ENCODE data around the gene DHX34.

The DHX34 gene

DNA sequence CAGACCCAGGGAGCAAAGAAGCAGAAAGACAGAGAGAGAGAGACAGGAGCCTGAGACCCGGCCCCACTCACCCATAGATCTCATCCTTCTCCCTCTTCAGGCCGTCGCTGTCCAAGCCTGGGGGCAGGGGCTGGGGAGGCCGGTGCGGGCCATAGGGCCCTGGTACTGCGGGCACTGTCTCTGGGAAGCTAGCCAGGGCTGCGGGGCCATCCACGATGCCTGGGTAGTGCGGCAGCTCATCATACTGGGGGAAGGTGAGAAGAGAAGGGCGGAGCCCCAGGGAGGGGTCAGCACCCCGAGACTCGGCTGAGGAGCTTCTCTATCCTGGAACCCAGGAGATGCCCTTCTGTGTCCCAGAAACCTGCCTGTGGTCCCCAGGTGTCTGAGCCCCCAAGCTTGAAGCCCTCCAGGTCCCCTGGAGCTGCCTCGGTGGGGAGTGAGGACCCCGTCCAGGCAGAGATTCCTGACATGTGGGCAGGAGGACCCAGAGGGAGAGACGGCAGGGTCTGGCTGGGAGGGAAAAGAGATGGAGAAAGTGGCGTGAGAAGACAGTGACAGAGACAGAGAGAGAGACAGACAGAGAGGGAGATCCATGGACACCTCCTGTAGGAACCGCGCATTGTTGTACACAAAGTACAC, 68.1 kb downstream of the DHX34 start:
- DNase-seq (ENCODE audit: low spot score), result no peak

DNA sequence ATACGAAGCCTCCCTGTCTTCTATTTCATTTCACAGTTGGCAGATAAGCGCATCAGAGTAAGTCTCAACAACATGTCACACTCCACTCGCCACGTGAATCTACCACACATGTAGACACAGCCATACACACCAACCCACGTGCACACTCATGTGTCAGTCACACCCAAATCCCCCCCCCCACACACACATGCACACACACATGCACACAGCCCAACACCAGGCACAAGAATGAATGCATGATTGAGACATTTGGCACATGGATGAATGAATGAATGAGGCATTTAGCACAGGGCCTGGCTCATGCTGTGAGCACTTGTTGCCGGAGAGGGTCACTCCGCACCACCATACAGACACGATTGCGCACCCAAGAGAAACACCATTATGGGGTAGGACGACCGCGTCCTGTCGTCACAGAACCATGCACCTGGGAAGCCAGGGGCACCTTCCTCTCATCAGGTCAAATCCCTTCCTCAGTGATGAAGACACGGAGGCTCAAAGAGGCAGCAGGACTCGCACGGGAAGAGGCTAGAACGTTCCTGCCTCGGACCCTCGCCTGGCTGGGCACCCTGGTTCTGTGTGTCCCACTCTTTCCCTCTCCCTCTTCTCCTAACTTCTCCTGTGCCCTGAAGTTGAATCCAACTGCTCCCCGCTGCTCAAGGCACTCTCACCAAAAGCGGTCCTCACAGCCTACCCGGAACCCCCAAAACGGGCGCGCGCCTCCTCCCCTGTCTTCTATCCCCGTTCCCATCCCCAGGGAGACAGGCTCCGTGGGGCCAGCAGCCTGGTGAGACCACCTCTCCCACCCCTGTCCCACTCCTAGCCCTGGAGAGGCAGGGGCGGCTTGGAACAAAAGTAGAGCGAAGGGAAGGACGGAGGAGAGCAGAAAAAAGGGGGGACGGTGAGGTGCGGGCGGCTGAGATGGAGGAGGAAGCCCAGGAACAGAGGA, 68.9 kb downstream of the DHX34 start:
- no peak for DNase-seq (ENCODE audit: low spot score)

DNA sequence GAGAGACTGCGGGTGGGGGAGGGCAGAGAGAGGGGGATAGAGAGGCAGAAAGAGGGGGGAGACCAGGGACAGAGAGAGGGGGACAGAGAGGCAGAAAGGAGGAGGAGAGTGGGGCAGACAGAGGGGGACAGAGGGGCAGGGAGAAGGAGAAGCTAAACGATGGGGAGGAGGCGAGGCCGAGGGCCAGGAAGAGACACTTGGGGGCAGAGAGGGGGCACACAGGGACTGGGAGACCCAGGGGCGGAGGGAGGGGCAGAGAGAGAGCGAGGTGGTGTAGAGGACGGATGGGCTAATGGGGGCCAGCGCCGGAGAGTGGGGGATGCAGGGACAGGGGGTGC, 69.5 kb downstream of the DHX34 start:
- DNase-seq (ENCODE audit: low spot score), result no peak

DNA sequence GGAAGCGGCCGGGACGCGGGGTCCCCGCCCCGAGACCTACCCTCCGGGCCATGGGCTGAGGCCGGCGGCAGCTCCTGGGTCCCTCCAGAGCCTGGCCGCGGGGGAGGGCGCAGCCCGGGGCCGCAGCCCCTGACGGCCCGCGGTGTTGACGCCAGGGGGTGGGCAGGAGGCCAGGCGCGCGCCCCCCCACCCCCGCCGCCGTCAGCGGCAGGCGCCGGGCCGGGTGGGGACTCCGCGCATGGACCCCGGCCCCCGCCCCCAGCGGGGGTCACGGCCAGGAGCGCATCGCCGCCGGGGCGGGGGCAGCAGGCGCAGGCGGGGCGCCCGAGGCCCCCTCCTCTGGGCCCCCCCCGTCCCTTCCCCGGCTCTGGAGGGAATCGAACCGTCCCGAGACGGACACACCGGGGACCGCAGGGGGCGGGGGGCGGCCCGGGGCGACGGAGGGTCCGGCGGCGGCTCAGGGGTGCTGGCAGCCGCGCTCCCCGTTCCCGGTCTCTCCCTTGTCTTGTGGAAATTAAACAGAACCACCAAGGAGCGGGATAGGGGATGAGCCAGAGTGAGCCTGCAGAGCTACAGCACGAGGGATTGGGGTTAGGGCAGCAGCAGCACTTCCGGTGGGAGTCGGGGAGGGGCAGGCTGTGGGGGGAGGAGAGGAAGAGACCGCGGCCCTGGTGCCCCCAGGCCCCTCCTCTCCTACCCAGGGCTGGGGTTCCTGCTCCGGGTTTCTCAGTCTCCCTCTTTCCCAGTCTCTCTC, 70.1 kb downstream of the DHX34 start, which contains the start of gene MEIS3:
TSS of gene MEIS3 (minus strand) at position 498 of the 754 bp plus-strand sequence. CDS start at position 52, 446 bp downstream.
- DNase-seq (ENCODE audit: low spot score), result no peak

DNA sequence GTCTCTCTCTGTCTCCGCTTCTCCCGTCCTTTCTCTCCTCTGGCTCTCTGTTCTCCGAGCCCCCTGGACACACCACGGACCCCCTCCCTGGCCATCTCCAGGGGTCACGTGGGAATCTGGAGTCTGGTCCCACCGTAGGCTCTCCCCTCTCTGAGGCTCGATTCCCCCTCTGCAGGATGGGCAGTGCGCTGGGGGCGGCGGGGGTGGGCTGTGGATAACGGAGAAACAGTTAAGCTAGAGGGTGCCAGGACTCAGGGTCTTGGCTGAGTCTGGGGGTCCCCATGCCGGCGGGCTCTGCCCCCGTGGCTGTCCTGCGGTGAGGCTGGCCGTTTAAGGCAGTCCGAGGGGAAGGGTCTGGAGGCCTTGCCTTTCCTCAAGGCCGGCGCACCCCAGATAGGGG, 70.7 kb downstream of the DHX34 start:
- DNase-seq (ENCODE audit: low spot score), result no peak

DNA sequence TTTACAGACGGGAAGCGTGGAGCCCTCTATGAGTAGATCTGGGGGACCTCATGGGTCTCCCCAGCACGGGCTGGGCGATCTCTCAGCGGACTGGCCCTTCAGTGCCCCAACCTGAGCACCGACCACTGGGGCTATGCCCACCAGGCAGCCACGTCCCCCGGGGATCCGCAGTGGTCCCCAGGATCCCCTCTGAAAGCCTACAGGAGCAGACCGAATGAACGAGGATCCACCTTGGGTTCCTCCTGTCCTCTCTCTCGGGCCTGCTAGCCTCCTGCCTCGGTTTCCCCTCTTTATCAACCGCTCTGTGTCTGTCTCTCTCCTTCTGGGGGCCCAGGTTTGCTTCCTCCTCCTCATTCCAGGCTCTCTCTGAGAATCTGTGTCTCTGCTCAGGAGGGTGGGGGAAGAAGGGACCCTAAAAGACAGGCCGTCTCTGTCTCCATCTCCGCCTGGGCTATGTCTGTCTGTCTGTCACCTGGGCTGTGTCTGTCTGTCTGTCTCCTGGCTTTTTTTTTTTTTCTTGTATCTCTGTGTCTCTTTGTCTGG, 72.2 kb downstream of the DHX34 start:
- DNase-seq (ENCODE audit: low spot score), result no peak

DNA sequence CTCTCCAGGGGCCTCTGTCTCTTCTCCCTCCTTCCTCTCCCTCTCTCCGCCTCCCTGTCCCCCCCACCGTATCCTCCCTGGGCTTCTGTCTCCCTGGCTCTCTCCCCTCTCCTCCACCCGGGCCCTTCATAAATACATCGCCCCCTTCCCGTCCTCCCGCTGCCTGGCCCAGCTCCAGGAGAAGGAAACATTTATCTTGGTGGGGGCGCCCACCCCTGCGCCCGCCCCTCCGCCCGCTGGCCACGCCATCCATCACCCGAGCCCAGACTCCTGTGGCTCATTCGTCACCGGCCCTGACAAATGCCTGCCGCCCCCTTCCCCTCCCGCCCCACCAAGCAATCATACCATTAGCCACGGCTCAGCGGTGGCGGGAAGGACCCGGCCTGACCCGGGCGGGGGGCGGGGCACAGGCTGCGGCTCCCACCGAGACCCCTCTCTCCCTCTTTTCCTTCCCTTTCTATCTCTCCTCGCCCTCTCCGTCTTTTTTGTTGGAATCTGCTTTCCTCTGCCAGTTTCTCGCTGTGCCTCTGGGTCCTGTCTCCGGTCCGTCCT, 72.8 kb downstream of the DHX34 start:
- no peak for DNase-seq (ENCODE audit: low spot score)

DNA sequence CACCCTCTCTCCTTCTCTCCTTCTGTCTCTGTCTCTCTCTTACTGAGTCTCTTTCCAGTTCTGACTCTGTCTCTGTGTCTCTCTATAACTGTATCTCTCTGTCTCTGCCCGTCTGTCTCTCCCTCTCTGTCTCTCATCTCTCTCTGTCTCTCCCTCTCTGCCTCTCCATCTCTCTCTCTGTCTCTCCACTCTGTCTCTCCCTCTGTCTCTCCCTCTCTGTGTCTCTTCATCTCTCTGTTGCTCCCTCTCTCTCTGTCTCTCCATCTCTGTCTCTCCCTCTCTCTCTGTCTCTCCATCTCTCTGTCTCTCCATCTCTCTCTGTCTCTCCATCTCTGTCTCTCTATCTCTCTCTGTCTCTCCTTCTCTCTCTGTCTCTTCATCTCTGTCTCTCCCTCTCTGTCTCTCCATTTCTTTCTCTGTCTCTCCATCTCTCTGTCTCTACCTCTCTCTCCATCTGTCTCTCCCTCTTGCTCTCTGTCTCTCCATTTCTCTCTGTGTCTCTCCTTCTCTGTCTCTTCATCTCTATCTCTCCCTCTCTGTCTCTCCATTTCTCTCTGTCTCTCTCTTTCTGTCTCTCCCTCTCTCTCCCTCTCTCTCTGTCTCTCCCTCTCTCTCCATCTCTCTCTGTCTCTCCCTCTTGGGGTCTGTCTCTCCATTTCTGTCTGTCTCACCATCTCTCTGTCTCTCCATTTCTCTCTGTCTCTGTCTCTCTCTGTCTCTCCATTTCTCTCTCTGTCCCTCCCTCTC, 73.5 kb downstream of the DHX34 start:
- DNase-seq (ENCODE audit: low spot score), result no peak

DNA sequence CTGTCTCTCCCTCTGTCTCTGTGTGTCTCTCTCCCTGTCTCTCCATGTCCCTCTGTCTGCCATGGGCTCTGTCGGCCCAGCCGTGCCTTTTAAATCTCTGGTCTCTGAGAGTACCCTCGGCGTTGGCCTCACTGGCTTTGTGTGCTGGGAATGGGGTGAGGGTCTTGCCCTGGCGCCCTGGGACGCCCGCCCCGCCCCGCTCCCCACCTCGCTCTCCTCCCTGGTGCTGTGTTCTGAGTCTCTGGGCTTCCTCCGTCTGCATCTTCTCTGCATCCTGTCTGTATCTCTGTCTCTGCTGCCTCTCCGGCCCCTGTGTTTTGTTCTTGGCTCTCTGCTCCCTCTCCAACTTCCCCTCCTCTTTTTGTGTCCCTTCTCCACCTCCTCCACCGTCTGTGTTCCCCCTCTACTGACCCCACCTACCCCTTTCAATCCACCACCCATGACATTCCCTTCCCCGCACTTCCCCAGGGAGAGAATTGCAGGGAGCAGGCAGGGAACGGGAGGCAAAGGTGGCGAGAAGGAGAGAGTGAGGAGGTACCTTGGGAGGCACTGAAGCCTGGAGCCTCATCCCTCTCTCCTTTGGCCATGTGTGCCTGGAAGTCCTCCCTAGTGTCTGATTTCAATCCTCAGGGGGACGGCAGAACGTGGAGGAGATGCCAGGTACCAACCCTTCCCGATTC, 74.2 kb downstream of the DHX34 start:
- DNase-seq (ENCODE audit: low spot score), result no peak

DNA sequence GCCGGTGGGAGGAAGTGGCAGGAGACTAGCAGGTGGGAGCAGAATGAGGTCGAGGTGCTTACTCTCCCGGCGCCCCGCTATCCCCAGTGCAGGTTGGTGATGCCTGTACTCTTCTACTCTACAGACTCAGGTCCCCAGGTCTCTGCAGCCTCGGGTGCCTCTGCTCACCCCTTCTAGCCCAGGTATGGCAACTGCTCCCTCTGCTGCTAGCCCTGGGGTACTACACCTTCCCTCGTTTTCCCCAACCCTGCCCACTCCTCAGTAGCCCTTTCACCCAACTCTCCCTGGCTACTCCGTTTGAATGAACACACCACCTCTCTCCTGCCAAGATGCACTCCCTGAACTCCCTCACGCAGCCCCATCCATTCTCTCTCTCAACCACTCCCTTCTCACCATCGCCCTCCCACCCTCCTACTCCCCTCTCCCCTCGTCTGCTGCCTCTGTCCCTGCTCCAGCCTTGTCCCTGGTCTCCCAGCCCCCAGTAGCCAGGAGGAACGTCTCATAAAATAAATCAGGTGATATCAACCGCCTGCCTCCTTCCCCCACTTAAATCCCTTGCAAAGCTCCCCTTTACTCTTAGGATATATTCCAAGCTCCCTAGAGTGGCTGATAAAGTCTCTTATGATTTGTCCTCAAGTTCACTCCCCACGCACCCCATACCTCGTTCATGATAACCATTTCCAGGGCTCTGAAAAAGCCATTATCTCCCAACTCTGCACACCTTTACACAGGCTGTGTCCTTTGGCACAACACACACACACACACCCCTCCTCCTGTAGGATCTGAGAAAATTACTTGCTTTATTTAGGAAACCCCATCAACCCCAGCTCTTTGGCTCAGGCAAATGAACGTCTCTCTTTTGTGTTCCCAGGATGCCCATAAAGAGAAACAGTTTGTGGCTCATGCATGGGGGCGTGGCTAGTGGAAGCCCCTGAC, 78.4 kb downstream of the DHX34 start:
- peak; percentile 61 for DNase-seq (ENCODE audit: low spot score)

DNA sequence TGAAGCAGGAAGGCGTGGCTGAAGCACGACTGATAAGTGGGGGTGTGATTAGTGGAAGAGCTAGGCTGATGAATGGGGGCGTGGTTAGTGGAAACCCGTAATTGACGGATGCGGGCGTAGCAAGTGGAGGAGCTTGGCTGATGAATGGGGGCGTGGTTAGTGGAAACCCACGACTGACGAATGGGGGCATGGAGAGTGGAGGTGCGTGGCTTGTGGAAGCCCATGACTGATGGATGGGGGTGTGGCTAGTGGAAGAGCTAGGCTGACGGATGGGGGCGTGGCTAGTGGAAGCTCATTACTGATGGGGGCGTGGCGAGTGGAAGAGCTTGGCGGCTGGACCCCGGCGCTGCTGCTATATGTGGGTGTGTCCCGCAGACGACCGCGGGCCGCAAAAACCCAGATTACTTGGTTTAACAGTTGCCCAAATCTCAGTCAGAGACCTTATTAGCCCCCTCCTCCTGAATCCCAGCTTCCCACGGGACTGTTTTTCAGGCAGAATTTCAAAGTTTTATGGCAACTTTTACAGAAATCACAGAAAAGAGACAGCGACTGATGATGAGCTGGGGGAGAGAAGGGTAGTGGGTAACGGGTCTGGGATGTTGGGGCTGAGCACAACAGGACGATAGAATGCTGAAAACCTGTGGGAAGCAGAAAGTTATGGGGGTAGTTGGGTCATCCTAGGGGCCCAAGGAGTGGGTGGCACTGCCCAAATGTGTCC, 79.2 kb downstream of the DHX34 start:
- DNase-seq (ENCODE audit: low spot score), result peak; percentile 78

DNA sequence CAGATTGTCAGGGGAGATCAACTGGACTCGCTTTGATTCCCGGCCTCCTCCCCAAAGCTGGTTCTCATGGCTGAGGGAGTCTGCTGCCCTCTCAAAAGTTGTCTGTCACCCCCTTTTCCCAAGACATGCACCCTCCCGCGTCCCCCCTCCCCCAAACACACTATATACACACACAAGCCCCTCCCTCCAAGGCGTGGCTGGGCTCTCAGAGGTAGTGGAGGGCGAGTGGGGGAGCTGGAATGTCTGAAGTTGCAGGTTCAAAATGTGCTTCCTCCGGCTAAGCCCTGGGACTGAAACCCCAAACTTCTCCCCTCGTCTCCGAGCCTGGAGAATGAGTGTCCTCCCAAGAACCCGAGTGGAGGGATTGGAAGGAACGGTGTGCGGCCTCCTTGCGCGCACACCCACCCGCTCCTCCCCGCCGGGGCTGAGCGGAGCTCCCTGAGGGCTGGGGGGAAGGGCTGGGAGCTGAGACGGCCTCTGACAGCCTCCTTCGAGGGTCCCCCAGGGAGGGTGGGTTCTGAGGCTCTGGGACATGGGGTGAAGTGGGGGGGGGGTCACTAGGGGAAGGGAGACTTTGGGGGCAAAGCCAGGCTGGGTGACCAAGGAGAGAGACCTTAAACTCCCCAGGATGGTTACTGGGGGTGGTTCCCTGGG, 80.2 kb downstream of the DHX34 start:
- no peak for DNase-seq (ENCODE audit: low spot score)

DNA sequence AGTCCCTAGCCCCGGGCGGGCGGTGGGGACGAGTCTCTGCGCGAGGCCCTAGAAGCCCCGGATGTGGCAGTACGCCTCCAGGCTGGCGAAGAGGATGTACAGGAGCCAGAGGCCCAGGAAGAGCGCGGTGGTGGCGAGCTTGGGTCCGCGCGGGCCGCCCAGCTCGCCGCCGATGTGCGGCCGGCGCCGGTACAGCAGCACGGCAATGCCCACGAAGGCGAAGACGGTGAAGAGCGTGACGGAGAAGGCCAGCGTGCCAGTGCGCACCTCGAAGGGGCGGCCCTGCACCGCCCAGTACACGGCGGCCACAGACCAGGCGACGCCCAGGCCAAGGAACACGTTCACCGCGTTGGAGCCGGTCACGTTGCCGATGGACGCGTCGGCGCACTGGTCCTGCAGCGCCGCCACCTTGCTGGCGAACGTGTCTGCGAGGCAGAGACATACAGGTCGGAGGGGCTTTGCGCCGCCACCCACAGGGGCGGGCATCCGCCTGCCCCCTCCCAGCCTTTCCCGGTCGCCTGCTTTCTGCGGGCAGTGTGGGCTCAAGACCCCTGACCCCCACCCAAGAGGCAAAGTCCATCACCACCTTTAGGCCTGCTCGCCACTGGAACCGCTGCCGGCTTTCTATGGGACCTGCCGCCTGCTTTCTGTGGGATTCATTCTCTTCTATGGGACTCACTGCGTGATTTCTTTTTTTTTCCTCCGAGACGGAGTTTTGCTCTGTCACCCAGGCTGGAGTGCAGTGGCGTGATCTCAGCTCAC, 81.1 kb downstream of the DHX34 start:
- peak; percentile 18 for DNase-seq (ENCODE audit: low spot score)

DNA sequence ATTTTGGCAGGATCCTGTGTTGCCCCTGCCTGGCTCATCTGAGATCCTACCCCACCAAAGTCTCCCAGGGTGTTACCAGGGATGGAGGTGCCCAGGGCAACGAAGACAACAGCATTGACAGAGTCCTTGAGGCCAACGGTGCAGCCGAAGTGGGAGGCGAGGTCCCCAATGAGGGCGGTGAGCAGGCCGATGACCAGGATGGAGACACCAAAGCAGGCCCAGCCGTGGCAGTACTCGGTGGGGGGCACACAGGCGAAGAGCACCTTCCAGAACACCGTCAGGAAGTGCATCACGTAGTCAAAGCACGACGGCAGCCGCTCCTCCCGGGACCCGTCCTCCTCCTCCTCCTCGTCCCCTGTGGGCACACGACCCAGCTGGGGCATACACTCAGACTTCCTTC, 83.0 kb downstream of the DHX34 start:
- DNase-seq (ENCODE audit: low spot score), result no peak

All from CD4-positive, alpha-beta T cell treated with Interleukin-6 at 100 ng/mL for 8 hours (primary cell).